DOHH2 (cell line): ENCODE measurements around the gene UQCRFS1.

ENCODE experiments used
- H3F3A ChIP-seq: fragments of 200-600 bp; sonication (generic), shearing (Covaris generic); 2 replicates; pipeline ENCODE4 v1.6.0; 2016; ENCODE audit warnings: antibody characterized with exemption, mild to moderate bottlenecking; ENCODE audit not compliant: control insufficient read depth, insufficient read depth
- H3K27ac ChIP-seq: fragments of 200-600 bp; sonication (generic); 2 replicates; pipeline ENCODE4 v1.5.1; 2014; ENCODE audit warnings: low read depth, mild to moderate bottlenecking, low read length, moderate library complexity
- H3K27me3 ChIP-seq: fragments of 200-600 bp; sonication (generic); 2 replicates; pipeline ENCODE4 v1.6.1; 2014; ENCODE audit warnings: mild to moderate bottlenecking, low read length, mixed read lengths; ENCODE audit not compliant: control insufficient read depth
- H3K36me3 ChIP-seq: fragments of 200-600 bp; sonication (generic); 2 replicates; pipeline ENCODE4 v1.6.1; 2014; ENCODE audit warnings: mild to moderate bottlenecking, low read length, moderate library complexity, mixed read lengths; ENCODE audit not compliant: control insufficient read depth
- H3K4me1 ChIP-seq: fragments of 200-600 bp; sonication (generic); 2 replicates; pipeline ENCODE4 v1.6.1; 2014; ENCODE audit warnings: mild to moderate bottlenecking, low read length, mixed read lengths; ENCODE audit not compliant: control insufficient read depth
- H3K4me2 ChIP-seq: fragments of 200-600 bp; sonication (generic); 2 replicates; pipeline ENCODE4 v1.6.0; 2014; ENCODE audit warnings: mild to moderate bottlenecking, low read length, moderate library complexity
- H3K4me3 ChIP-seq: fragments of 200-600 bp; sonication (generic); 2 replicates; pipeline ENCODE4 v1.5.1; 2014; ENCODE audit warnings: mild to moderate bottlenecking, low read length, mixed read lengths
- H3K79me2 ChIP-seq: fragments of 200-600 bp; sonication (generic); 2 replicates; pipeline ENCODE4 v1.6.1; 2014; ENCODE audit warnings: mild to moderate bottlenecking, low read length, mixed read lengths; ENCODE audit not compliant: control insufficient read depth
- H3K9me2 ChIP-seq: fragments of 200-600 bp; sonication (generic); replicated peaks from 2 replicates; pipeline ENCODE4 v1.6.1; 2014; ENCODE audit warnings: mild to moderate bottlenecking, low read length, mixed read lengths; ENCODE audit not compliant: control insufficient read depth
- H3K9me3 ChIP-seq: fragments of 200-600 bp; sonication (generic); 2 replicates; pipeline ENCODE4 v1.6.1; 2014; ENCODE audit warnings: antibody characterized with exemption, low read length, mixed read lengths; ENCODE audit not compliant: control insufficient read depth, insufficient read depth
- H4K20me1 ChIP-seq: fragments of 200-600 bp; sonication (generic); 2 replicates; pipeline ENCODE4 v1.6.0; 2014; ENCODE audit warnings: low read depth, mild to moderate bottlenecking, antibody characterized with exemption, low read length, moderate library complexity; ENCODE audit not compliant: control insufficient read depth, insufficient read depth
- EZH2phosphoT487 ChIP-seq: fragments of 200-600 bp; sonication (generic); IDR thresholded peaks from 2 replicates; pipeline ENCODE4 v1.6.1; 2017; ENCODE audit warnings: borderline replicate concordance, mild to moderate bottlenecking, antibody characterized with exemption, low read length, moderate library complexity, mixed read lengths
- TF ChIP-seq, protein P1 (sequence below): fragments of 200-600 bp; sonication (generic); IDR thresholded peaks from one replicate; pipeline ENCODE4 v1.5.1; 2014; ENCODE audit warnings: antibody characterized with exemption, mild to moderate bottlenecking, low read depth, low read length; ENCODE audit not compliant: poor library complexity, severe bottlenecking

The UQCRFS1 gene

DNA sequence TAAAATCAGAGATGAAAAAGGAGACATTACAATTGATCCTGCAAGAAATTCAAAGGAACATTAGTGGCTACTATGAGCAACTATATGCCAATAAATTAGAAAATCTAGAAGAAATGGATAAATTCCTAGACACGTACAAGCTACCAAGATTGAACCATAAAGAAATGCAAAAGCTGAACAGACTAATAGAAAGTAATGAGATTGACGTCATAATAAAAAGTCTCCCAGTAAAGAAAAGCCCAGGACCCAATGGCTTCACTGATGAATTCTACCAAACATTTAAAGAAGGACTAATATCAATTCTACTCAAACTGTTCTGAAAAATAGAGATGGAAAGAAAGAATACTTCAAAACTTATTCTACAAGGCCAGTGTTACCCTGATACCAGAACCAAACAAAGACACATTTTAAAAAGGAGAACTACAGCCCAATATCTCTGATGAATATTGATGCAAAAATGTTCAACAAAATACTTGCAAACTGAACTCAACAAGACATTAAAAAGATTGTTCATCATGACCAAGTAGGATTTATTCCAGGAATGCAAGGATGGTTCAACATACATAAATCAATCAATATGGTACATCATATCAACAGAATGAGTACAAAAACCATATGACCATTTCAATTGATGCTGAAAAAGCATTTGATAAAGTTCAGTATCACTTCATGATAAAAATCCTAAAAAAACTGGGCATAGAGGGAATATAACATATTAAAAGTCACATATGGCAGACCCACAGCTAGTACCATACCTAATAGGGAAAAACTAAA, 35.8 kb downstream of the UQCRFS1 start:
- Histone ChIP-seq H3K9me3 (no peaks in the 10 kb centered on the region), H4K20me1 (no peaks in the 10 kb centered on the region), H3K27me3 (no peaks in the 10 kb centered on the region), H3K9me2 (no peaks in the 10 kb centered on the region), H3K4me2 (no peak overlapping the region), H3K36me3 (no peaks in the 10 kb centered on the region), H3K79me2 (no peaks in the 10 kb centered on the region), H3K27ac (no peak overlapping the region), H3K4me1 (no peaks in the 10 kb centered on the region), H3F3A (no peaks in the 10 kb centered on the region), H3K4me3 (no peak overlapping the region)
- no peak for TF ChIP-seq EZH2phosphoT487
- TF ChIP-seq, protein P1, sequence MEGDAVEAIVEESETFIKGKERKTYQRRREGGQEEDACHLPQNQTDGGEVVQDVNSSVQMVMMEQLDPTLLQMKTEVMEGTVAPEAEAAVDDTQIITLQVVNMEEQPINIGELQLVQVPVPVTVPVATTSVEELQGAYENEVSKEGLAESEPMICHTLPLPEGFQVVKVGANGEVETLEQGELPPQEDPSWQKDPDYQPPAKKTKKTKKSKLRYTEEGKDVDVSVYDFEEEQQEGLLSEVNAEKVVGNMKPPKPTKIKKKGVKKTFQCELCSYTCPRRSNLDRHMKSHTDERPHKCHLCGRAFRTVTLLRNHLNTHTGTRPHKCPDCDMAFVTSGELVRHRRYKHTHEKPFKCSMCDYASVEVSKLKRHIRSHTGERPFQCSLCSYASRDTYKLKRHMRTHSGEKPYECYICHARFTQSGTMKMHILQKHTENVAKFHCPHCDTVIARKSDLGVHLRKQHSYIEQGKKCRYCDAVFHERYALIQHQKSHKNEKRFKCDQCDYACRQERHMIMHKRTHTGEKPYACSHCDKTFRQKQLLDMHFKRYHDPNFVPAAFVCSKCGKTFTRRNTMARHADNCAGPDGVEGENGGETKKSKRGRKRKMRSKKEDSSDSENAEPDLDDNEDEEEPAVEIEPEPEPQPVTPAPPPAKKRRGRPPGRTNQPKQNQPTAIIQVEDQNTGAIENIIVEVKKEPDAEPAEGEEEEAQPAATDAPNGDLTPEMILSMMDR: no peak

DNA sequence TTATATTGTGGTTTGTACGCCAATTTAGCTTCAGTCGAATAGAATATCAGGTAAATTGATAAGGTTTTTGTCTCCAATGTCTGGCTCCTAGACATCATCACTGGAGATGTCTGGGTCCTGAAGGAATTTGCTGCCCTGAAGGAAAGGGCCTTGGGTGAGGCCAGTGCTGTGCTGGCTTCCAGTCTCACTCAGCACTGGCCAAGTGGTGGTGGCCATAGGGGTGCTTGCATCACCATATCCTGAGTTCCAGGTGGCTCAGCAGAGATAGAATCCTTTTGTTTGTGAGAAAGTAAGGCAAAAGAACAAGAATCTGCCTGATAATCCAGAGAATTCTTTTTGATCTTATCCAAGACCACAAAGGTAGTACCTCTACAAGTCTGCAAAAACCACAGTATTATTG, 39.1 kb downstream of the UQCRFS1 start:
- H3K4me2 ChIP-seq: no peak overlapping the region
- no peak overlapping the region for H3K27ac ChIP-seq
- H3K9me3 ChIP-seq: no peaks in the 10 kb centered on the region; the same call in 1 of the 2 replicates
- TF ChIP-seq EZH2phosphoT487: no peak
- TF ChIP-seq, protein P1: no peak
- H3K36me3 ChIP-seq: no peaks in the 10 kb centered on the region
- no peaks in the 10 kb centered on the region for H3K9me2 ChIP-seq
- H3K4me1 ChIP-seq: no peaks in the 10 kb centered on the region
- no peaks in the 10 kb centered on the region for H3F3A ChIP-seq
- no peaks in the 10 kb centered on the region for H3K79me2 ChIP-seq
- H3K27me3 ChIP-seq: no peaks in the 10 kb centered on the region
- no peak overlapping the region for H3K4me3 ChIP-seq
- H4K20me1 ChIP-seq: no peaks in the 10 kb centered on the region

DNA sequence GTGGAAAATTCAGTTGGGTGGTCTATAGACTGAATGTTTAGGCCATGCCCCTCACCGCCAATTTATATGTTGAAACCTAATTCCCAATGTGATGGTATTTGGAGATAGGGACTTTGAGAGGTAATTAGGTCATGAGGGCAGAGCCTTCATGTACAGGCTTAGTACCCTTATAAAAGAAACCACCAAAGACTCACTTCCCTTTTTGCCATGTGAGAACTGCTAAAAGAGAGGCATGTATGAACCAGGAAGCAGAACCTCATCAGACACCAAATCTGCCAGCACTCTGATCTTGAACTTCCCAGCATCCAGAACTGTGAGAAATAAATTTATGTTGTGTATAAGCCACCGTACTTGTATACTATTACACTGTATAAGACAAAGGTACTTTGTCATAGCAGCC, 40.6 kb downstream of the UQCRFS1 start:
- Histone ChIP-seq H3K4me2 (no peak overlapping the region), H3K36me3 (no peaks in the 10 kb centered on the region), H3K4me3 (no peak overlapping the region), H3K27me3 (no peaks in the 10 kb centered on the region), H3K27ac (no peak overlapping the region), H3K9me3 (no peaks in the 10 kb centered on the region; the same call in 1 of the 2 replicates), H3K9me2 (no peaks in the 10 kb centered on the region), H3F3A (no peaks in the 10 kb centered on the region), H4K20me1 (no peaks in the 10 kb centered on the region), H3K4me1 (no peaks in the 10 kb centered on the region), H3K79me2 (no peaks in the 10 kb centered on the region)
- no peak for TF ChIP-seq EZH2phosphoT487
- TF ChIP-seq, protein P1: no peak
